NCI-H226 (cell line): ENCODE measurements around the gene XPR1.
"Not testable (repeated sequence)": the region's sequence is repeated elsewhere in the genome, so short reads cannot be mapped to it uniquely, and the experiment has no call there.

Source experiments
- DNase-seq: peaks from one replicate; pipeline ENCODE4 v3.0.0-alpha.2; 2015

XPR1 gene

DNA sequence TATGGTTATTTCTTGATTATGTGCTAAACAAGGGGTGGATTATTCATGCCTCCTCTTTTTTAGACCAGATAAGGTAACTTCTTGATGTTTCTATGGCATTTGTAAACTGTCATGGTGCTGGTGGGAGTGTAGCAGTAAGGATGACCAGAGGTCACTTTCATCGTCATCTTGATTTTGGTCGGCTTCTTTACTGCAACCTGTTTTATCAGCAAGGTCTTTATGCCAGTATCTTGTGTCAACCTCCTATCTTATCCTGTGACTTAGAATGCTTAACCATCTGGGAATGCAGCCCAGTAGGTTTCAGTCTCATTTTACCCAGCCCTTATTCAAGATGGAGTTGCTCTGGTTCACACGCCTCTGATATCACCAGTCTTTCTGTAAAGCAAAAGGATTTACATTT, 95.9 kb downstream of the XPR1 start:
- not testable (repeated sequence) for DNase-seq

- no peak for DNase-seq
Measured at GRCh38 chr1:180728472-180729106, 96.8 kb downstream of the XPR1 start.

DNA sequence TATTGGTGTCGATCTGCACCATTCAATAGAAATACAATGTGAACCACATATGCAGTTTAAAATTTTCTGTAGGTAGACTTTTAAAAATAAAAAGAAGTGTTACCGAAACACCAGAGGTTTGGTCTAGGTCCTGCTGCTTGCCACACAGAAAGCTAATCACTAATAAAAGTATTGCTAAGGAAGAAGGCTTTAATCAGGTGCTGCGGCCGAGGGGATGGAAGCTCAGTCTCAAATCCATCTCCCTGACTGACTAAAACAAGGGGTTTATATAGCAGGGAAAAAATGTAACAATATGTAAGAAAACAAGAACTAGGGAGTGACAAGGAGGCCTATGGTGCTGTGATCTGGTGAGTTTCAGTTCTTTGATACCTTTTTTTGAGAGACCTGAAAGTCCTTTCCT, 99.3 kb downstream of the XPR1 start:
- no peak for DNase-seq

DNA sequence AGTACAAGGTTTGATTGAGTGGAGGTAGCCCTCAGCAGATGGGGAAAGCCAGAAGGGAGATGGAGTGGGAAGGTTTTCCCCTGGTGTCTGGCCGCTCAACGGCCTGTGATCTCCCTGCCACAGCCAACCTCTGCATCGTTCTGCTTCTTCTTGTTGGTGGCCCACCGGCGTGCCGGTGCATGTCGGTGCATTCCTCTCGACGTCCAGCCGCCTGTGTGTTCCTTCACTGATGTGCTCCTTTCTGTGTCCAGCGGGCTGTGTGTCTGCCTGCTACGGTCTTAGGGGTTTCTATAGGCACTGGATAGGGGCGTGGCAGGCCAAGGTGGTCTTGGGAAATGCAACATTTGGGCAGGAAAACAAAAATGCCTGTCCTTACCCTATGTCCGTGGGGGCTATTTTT, 101.0 kb downstream of the XPR1 start:
- DNase-seq = no peak

DNA sequence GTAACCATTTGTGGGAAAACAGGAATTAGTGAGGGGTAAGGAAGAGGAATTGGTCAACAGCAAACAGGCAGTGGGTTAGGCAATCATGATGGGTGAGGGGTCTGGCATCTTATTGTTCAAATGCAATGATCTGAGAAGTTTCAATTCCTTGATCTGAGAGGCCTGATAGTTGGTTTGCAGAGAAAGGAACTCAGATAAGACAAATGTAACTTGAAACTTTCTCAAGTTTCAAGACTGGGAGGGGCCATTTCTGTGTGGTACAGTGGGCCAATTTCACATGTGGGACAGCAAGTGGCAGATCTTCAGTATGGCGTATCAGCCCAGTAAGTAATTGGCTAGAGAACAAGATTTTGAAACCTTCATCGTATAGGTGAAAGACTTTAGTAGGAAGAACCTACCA, 102.5 kb downstream of the XPR1 start:
- DNase-seq = no peak

DNA sequence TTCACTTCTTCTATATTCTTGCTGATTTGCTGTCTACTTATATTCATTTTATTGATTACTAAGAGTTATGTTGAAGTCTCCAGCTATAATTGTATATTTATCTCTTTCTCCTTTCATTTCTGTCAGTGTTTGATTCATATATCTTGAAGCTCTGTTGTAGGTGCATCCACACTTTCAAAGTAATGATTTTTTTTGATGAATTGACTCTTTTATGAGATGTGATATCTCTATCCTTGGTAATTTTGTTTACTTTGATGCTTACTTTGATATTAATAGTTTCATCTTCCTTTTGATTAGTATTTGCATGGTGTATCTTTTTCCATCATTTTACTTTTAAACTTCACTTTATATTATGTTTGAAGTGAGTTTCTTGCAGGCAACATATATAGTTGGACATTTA, 110.8 kb downstream of the XPR1 start:
- DNase-seq = no peak

GRCh38 chr1:180743868-180744267, 112.0 kb downstream of the XPR1 start:
- DNase-seq = no peak

DNA sequence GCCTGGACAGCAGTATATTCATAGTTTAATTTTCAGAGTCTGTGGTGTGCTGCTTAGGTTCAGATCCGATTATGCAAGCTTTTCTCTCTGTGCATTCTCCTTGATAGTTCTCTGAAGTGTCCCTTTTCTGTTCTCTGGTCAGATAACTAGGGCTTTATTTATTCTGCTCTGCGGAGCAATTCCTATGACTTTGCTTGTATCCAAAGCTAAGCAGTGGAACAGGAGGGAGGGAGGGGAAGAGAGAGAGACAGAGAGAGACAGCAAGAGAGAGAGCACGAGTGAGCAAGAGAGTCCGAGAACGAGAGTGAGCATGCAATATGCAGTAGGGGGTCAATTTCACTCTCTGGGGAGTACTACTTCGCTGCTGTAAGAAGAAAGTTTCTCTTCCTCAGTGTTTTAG, 113.3 kb downstream of the XPR1 start:
- no peak for DNase-seq

GRCh38 chr1:180751921-180752320, 120.1 kb downstream of the XPR1 start:
- no peak for DNase-seq

DNA sequence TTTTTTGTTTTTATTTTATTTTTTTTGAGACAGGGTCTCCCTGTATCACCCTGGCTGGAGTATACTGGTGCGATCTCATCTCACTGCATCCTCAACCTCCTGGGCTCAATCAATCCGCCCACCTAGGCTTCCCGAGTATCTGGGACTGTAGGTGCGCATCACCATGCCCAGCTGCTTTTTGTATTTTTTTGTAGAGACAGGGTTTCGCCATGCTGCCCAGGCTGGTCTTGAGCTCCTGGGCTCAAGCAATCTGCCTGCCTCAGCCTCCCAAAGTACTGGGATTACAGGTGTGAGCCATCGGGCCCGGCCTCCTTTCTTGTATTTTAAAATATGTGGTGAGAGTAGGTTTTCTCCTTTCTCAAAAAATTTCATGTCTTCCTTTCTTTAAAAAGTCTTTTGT, 122.6 kb downstream of the XPR1 start:
- DNase-seq = no peak

DNA sequence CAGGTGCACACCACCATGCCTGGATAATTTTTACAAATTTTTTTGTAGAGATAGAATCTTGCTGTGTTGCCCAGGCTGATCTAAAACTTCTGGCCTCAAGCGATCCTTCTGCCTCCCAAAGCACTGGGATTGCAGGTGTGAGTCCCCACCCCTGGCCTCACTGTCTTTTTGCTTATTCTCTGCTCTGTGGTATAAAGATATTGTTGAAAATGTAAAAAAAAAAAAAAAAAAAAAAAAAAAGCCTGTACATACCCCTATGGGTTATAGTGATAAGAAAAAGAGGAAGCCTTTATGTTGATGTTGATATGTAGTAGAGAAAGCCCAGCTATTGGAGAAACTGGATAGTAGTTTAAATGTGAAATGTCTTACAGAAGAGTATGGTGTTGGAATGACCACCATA, 125.8 kb downstream of the XPR1 start:
- no peak for DNase-seq

DNA sequence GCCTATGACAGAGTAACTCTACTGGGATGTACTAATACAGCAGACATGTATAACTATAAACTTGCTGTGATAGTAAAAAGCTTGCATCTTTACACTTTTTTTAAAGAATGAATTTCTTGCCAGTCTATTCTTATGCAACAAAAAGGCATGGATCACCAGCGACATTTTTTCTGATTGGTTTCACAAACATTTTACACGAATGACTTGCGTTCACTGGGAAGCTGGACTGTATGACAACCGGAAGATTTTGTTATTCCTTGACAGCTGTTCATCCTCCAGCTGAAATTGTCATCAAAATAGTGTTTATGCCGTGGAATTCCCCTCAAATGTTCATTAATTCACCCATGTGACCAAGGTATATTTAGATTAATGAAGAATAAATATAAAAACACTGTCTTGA, 131.0 kb downstream of the XPR1 start:
- no peak for DNase-seq

- DNase-seq = no peak
Measured at GRCh38 chr1:180765151-180765550, 133.3 kb downstream of the XPR1 start.

- DNase-seq = no peak
Measured at GRCh38 chr1:180769889-180770288, 138.1 kb downstream of the XPR1 start.

DNA sequence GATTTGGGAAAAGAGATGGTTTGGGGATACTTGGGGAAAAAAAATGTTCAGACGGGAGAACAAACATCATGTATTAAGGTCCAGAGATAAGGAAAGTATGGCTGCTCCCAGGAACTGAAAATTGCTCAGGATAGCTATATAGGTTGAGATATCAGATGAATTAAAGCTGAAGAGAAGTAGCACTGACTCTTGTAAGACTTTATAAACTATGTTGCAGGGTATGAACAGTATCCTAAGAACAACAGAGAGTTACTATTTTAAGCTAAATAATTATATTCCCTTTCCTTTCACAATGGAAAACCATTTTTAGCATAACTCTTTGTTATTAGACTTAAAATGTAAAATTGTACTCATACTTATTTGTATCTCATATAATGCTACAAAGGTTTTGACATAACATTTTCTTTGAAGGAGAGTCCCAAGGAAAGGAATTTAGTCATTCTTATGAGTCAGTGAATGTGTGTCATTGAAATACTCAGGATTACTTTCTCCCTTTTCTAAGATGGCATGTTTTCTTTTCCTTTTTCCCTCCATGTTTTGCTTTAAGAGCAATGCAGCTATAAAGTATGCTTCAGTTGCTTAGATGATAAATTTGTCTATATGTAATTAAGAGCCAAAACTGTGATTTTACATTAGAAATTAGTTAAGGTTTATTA, 141.5 kb downstream of the XPR1 start:
- peak; percentile 34 for DNase-seq

- DNase-seq = no peak
Measured at GRCh38 chr1:180775801-180776200, 144.0 kb downstream of the XPR1 start.

DNA sequence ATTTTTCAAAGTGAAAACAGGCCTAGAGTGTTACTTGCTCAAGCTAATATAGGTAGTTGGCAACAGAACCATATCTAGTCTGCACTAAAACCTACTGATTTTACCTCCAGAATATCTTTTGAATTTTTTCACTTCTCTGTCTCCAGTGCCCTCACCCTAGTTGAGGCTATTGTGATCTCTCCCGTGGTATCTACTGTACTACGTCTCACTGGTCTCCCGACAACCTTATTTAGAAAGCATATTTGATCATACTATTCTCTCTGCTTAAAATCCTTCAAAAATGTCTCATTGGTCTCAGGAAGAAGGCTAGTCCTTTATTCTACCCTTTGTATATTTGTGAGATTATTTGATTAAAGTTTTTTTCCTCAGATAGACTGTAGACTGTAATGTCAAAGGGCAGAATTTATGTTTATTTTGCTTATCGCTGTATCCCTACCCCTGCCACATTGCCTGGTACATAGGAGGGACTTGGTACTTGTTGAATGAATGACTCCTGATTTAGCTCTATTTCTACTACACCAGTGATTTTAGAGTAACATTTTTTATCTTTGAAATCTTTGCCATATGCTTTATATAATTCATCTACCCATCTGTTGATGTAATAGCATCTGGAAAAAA, 145.4 kb downstream of the XPR1 start:
- no peak for DNase-seq

DNA sequence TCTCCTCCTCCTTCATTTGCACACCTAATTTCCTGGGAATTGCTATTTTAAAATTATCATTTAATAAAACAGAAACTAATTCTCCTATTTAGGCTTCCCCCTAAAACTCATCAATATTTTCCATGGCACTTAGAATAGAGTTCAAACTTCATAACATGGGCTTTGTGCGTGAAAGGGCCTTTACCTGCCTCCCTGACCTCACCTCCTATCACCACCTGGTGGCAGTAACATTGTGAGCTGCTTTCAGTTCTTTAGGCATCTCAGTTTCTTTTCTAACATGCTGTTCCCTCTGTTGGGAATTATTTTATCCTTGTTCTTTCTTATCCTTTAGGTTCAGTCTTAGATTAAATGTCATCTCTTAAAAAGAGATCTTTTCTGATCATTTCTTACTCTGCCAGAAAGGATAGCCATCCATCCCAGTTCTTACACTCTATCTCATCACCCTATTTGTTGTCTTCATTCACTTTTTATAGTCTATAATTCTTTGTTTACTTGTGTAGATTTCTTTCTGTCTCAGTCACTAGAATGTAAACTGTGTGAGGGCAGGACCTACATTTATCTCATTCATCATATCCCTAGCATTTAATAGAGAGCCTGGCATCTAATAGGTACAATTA, 147.1 kb downstream of the XPR1 start:
- no peak for DNase-seq

DNA sequence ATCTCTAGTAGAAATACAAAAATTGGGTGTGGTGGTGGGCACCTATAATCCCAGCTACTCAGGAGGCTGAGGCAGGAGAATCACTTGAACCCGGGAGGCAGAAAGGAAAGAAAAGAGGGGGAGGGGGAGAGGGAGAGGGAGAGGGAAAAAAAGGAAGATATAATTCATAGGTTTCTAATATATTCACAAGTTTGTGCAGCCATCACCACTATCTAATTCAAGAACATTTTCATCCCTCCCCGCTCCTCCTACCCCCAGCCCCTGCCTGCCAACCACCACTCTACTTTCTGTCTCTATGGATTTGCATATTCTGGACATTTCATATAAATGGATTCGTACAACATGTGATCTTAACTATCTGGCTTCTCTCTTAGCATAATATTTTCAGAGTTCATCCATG, 147.8 kb downstream of the XPR1 start:
- DNase-seq = no peak

- DNase-seq = no peak
Measured at GRCh38 chr1:180781718-180782117, 149.9 kb downstream of the XPR1 start.

GRCh38 chr1:180785291-180785690, 153.5 kb downstream of the XPR1 start:
- no peak for DNase-seq

DNA sequence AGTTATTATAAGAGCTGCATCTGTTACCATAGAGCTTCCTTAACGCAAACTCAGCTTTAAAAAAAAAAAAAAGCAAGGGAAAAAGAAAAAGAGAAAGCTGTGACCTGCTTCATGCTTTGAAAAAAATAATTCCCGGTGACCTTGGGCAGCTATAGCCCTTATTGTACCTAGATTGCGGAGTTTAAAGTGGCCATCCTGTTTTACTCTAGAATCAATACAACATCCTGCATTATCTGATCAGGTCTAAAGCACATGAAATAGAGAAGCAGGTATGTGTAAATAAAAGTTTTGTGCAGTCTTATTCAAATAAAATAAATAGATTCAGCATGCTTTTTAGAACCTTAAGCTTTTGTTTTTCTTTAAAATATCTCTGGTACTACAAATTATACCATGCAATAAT, 154.1 kb downstream of the XPR1 start:
- DNase-seq = no peak

DNA sequence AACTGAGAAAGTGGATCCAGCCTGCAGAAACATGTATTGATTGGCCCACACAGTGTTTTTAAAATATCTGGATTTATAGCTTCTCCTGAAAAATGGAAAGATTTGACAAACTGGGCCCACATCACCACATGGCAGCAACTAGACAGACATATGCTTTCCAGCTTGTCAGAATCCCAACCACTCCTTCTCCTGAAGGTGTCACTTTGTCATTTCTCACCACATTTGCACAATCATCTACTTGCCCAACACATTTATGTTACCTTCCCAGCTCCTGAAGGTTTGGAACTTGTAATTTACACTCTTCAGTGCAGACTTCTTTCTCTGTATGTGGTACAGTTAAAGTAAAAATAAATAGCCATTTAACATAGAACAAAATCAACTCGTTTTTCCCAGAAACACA, 154.8 kb downstream of the XPR1 start:
- no peak for DNase-seq

GRCh38 chr1:180787628-180788307, 155.9 kb downstream of the XPR1 start:
- DNase-seq = no peak
